SU-DHL-6 (cell line): ENCODE results near the gene ITIH1.

Source experiments
- EZH2phosphoT487 ChIP-seq: fragments of 200-600 bp; sonication (generic), shearing (Covaris generic); conservative IDR thresholded peaks from 2 replicates; pipeline ENCODE4 v1.6.1; 2018; ENCODE audit warnings: mild to moderate bottlenecking, antibody characterized with exemption, low read length, moderate library complexity, mixed read lengths
- TF ChIP-seq, protein P1 (sequence below): fragments of 200-600 bp; sonication (generic); IDR thresholded peaks from one replicate; pipeline ENCODE4 v1.5.1; 2017; ENCODE audit warnings: antibody characterized with exemption, mild to moderate bottlenecking, low read length, moderate library complexity; ENCODE audit not compliant: insufficient read depth, poor library complexity, severe bottlenecking

GRCh38 chr3:52792413-52792812, 15.0 kb downstream of the ITIH1 start:
- TF ChIP-seq, protein P1, sequence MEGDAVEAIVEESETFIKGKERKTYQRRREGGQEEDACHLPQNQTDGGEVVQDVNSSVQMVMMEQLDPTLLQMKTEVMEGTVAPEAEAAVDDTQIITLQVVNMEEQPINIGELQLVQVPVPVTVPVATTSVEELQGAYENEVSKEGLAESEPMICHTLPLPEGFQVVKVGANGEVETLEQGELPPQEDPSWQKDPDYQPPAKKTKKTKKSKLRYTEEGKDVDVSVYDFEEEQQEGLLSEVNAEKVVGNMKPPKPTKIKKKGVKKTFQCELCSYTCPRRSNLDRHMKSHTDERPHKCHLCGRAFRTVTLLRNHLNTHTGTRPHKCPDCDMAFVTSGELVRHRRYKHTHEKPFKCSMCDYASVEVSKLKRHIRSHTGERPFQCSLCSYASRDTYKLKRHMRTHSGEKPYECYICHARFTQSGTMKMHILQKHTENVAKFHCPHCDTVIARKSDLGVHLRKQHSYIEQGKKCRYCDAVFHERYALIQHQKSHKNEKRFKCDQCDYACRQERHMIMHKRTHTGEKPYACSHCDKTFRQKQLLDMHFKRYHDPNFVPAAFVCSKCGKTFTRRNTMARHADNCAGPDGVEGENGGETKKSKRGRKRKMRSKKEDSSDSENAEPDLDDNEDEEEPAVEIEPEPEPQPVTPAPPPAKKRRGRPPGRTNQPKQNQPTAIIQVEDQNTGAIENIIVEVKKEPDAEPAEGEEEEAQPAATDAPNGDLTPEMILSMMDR = no peak
- TF ChIP-seq EZH2phosphoT487 = no peak
